Activated T-helper 1 cell treated with anti-CD3 and anti-CD28 coated beads, Interleukin-12 subunit alpha, Interleukin-12 subunit beta, Interleukin-2, Interleukin-4 antibody, amounts not matched to agents 30 ng/mL and 10 ng/mL and 1 ng/mL, durations not matched to agents 14 hours and 24 hours and 36 hours (primary cell): Measurements from ENCODE around the gene SFMBT2. TPM values are rescaled to one million over a fixed set of nuclear protein-coding genes. Genes with fewer than 3 reads are reported as not detected.
"Not testable (repeated sequence)": the region's sequence is repeated elsewhere in the genome, so short reads cannot be mapped to it uniquely, and the experiment has no call there.

ENCODE experiments used
- DNase-seq: peaks from one replicate; pipeline ENCODE4 v3.0.0; 2021; ENCODE audit warnings: low spot score
- H3K27ac Mint-ChIP-seq: one replicate; pipeline ENCODE4 v1.8.0; 2021; ENCODE audit warnings: mild to moderate bottlenecking, mixed read lengths
- H3K27me3 Mint-ChIP-seq: one replicate; pipeline ENCODE4 v1.8.0; 2022; ENCODE audit warnings: mild to moderate bottlenecking, moderate library complexity, mixed read lengths; ENCODE audit not compliant: insufficient read depth
- H3K36me3 Mint-ChIP-seq: one replicate; pipeline ENCODE4 v1.8.0; 2021; ENCODE audit warnings: low read depth, mixed read lengths
- H3K4me1 Mint-ChIP-seq: one replicate; pipeline ENCODE4 v1.8.0; 2021; ENCODE audit warnings: low read depth, mixed read lengths
- H3K4me3 Mint-ChIP-seq: one replicate; pipeline ENCODE4 v1.8.0; 2021; ENCODE audit warnings: mild to moderate bottlenecking, moderate library complexity, mixed read lengths
- H3K9me3 Mint-ChIP-seq: one replicate; pipeline ENCODE4 v1.8.0; 2021; ENCODE audit warnings: mixed read lengths
- intact Hi-C: fragments of 100-400 bp; cut with micrococcal nuclease; formaldehyde crosslinking; loops from one replicate; pipeline ENCODE4 v1.15.1; 2024
- total RNA-seq: library from RNA; stranded (reverse); gene quantifications from 2 replicates; pipeline ENCODE4 v1.2.3, GENCODE V29; 2022

SFMBT2 gene
- total RNA-seq, 1 donor from 2014 or later: 39.1 TPM

DNA sequence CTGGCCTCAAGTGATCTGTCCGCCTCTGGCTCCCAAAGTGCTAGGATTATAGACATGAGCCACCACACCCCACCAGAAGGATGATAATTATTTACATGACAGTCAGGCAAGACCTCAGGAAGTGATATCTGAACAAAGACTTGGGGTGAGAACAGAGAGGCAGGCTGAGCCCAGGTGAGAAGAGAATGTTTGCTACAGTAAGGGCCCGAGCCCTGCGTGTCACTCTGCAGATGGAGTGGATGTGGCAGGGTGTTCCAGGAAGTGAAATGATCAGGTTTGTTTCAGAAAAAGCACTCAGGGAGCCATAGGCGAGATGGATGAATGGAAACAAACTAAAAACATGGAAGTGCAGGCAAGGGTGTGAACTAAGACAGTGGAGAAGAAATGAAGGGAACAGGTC, 22.2 kb downstream of the SFMBT2 start:
- peaks cover 48% of the 10 kb centered on the region for H3K4me1 Mint-ChIP-seq
- intact Hi-C loops: loop anchor here (2.0 kb wide), 1 partner anchor 20 kb away; no protein-coding TSS in a partner anchor
- no peaks in the 10 kb centered on the region for H3K9me3 Mint-ChIP-seq
- peak overlapping the region; percentile 66 for H3K4me3 Mint-ChIP-seq
- peak; percentile 19 for DNase-seq
- H3K36me3 Mint-ChIP-seq: peaks cover 15% of the 10 kb centered on the region
- peak overlapping the region; percentile 95 for H3K27ac Mint-ChIP-seq
- no peaks in the 10 kb centered on the region for H3K27me3 Mint-ChIP-seq

DNA sequence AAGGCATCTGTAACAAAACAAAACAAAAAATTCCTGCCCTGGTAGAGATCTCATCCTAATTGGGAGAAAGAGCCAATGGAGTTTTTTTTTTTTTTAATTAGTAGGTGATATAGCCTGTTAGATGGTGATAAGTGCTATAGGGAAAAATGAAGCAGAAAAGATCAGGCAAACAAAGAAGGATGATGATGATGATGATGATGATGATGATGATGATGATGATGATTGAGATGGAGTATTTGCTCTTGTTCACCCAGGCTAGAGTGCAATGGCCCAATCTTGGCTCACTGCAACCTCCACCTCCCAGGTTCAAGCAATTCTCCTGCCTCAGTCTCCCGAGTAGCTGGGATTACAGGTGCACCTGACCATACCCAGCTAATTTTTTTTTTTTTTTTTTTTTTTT, 22.7 kb downstream of the SFMBT2 start:
- peaks cover 15% of the 10 kb centered on the region for H3K36me3 Mint-ChIP-seq
- H3K4me3 Mint-ChIP-seq: peak overlapping the region; percentile 37
- intact Hi-C loops: loop anchor here (2.0 kb wide), 1 partner anchor 21 kb away; no protein-coding TSS in a partner anchor
- H3K27ac Mint-ChIP-seq: peak overlapping the region; percentile 67
- not testable (repeated sequence) for H3K27me3 Mint-ChIP-seq, H3K9me3 Mint-ChIP-seq, DNase-seq
- H3K4me1 Mint-ChIP-seq: peaks cover 53% of the 10 kb centered on the region

- Mint-ChIP-seq H3K4me1 (peaks cover 59% of the 10 kb centered on the region), H3K9me3 (no peaks in the 10 kb centered on the region), H3K27ac (no peak overlapping the region), H3K36me3 (peaks cover 28% of the 10 kb centered on the region), H3K27me3 (no peaks in the 10 kb centered on the region), H3K4me3 (no peak overlapping the region)
- intact Hi-C loops: no loop called here
- no peak for DNase-seq
Observed at GRCh38 chr10:7385114-7385513, 25.7 kb downstream of the SFMBT2 start.

- Mint-ChIP-seq H3K4me1 (peaks cover 56% of the 10 kb centered on the region), H3K4me3 (no peak overlapping the region), H3K27ac (peak overlapping the region; percentile 12), H3K9me3 (peaks cover 4% of the 10 kb centered on the region), H3K36me3 (peaks cover 40% of the 10 kb centered on the region), H3K27me3 (no peaks in the 10 kb centered on the region)
- no peak for DNase-seq
- intact Hi-C loops: no loop called here
Observed at GRCh38 chr10:7383442-7383841, 27.4 kb downstream of the SFMBT2 start.

- no peak overlapping the region for H3K27ac Mint-ChIP-seq
- peaks cover 46% of the 10 kb centered on the region for H3K4me1 Mint-ChIP-seq
- H3K4me3 Mint-ChIP-seq: no peak overlapping the region
- H3K9me3 Mint-ChIP-seq: peaks cover 4% of the 10 kb centered on the region
- peaks cover 1% of the 10 kb centered on the region for H3K27me3 Mint-ChIP-seq
- no peak for DNase-seq
- H3K36me3 Mint-ChIP-seq: peaks cover 56% of the 10 kb centered on the region
- intact Hi-C loops: no loop called here
Observed at GRCh38 chr10:7380704-7381241, 30.1 kb downstream of the SFMBT2 start.

GRCh38 chr10:7378602-7379403, 32.0 kb downstream of the SFMBT2 start:
- H3K36me3 Mint-ChIP-seq: peaks cover 59% of the 10 kb centered on the region
- H3K4me3 Mint-ChIP-seq: no peak overlapping the region
- H3K9me3 Mint-ChIP-seq: peaks cover 4% of the 10 kb centered on the region
- no peak for DNase-seq
- intact Hi-C loops: no loop called here
- peaks cover 1% of the 10 kb centered on the region for H3K27me3 Mint-ChIP-seq
- H3K27ac Mint-ChIP-seq: peak overlapping the region; percentile 75
- H3K4me1 Mint-ChIP-seq: peaks cover 57% of the 10 kb centered on the region

- no peak for DNase-seq
- H3K9me3 Mint-ChIP-seq: peaks cover 4% of the 10 kb centered on the region
- no peak overlapping the region for H3K4me3 Mint-ChIP-seq
- H3K27ac Mint-ChIP-seq: peak overlapping the region; percentile 90
- H3K36me3 Mint-ChIP-seq: peaks cover 69% of the 10 kb centered on the region
- peaks cover 51% of the 10 kb centered on the region for H3K4me1 Mint-ChIP-seq
- peaks cover 1% of the 10 kb centered on the region for H3K27me3 Mint-ChIP-seq
- intact Hi-C loops: no loop called here
Observed at GRCh38 chr10:7377614-7378248, 33.1 kb downstream of the SFMBT2 start.

DNA sequence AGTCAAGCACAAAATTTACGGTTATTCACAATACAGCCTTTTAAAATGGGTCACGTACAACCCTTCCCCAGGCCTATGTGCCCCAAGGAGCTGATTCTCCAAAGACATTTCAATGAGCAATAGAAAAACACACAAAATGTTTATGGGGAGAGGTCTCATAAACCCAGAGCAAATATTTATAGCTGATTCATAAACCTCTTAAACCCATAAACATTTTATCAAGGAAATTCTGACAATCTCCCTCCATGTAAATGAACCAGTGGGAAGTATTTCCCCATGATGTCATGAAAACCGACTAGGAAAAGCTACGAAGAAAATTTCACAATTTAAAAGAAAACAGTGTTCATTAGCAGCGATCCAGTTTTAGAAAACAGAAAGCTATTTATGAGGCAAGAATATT, 36.0 kb downstream of the SFMBT2 start:
- H3K4me3 Mint-ChIP-seq: no peak overlapping the region
- H3K4me1 Mint-ChIP-seq: peaks cover 33% of the 10 kb centered on the region
- no peak for DNase-seq
- peaks cover 68% of the 10 kb centered on the region for H3K36me3 Mint-ChIP-seq
- no peak overlapping the region for H3K27ac Mint-ChIP-seq
- peaks cover 1% of the 10 kb centered on the region for H3K27me3 Mint-ChIP-seq
- intact Hi-C loops: no loop called here
- peaks cover 4% of the 10 kb centered on the region for H3K9me3 Mint-ChIP-seq

GRCh38 chr10:7373039-7373438, 37.8 kb downstream of the SFMBT2 start:
- Mint-ChIP-seq H3K36me3 (peaks cover 63% of the 10 kb centered on the region), H3K4me3 (no peak overlapping the region), H3K27ac (no peak overlapping the region), H3K27me3 (peaks cover 1% of the 10 kb centered on the region), H3K9me3 (no peaks in the 10 kb centered on the region), H3K4me1 (peaks cover 22% of the 10 kb centered on the region)
- intact Hi-C loops: no loop called here
- no peak for DNase-seq

GRCh38 chr10:7372504-7372903, 38.3 kb downstream of the SFMBT2 start:
- Mint-ChIP-seq H3K27me3 (no peaks in the 10 kb centered on the region), H3K36me3 (peaks cover 58% of the 10 kb centered on the region), H3K4me1 (peaks cover 22% of the 10 kb centered on the region), H3K27ac (no peak overlapping the region), H3K4me3 (no peak overlapping the region), H3K9me3 (no peaks in the 10 kb centered on the region)
- no peak for DNase-seq
- intact Hi-C loops: no loop called here

DNA sequence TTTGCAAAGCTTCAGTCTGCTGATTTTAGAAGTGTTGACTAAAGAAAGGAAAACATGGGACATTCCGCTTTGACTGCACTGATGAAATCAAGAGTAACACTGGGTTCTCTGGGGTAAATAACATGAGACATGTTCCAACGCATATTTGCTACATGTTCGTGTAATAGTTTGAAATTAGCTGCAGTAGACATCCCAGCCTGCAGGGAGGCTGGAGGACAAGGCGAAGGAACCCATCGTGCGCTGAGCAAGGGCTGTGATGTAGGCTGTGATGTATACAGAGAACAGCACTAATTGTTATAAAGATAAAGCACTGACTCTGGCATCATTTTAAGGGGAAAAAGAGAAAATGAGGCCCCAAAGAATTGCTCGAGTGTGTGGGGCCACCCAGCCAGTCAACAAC, 40.3 kb downstream of the SFMBT2 start:
- H3K9me3 Mint-ChIP-seq: no peaks in the 10 kb centered on the region
- no peak for DNase-seq
- no peaks in the 10 kb centered on the region for H3K27me3 Mint-ChIP-seq
- peaks cover 14% of the 10 kb centered on the region for H3K4me1 Mint-ChIP-seq
- intact Hi-C loops: no loop called here
- no peak overlapping the region for H3K4me3 Mint-ChIP-seq
- peaks cover 58% of the 10 kb centered on the region for H3K36me3 Mint-ChIP-seq
- peak overlapping the region; percentile 53 for H3K27ac Mint-ChIP-seq

GRCh38 chr10:7365027-7365745, 45.6 kb downstream of the SFMBT2 start:
- no peaks in the 10 kb centered on the region for H3K9me3 Mint-ChIP-seq
- no peak overlapping the region for H3K27ac Mint-ChIP-seq
- intact Hi-C loops: no loop called here
- peaks cover 75% of the 10 kb centered on the region for H3K36me3 Mint-ChIP-seq
- H3K4me3 Mint-ChIP-seq: no peak overlapping the region
- H3K27me3 Mint-ChIP-seq: no peaks in the 10 kb centered on the region
- no peak for DNase-seq
- peaks cover 10% of the 10 kb centered on the region for H3K4me1 Mint-ChIP-seq

GRCh38 chr10:7364474-7364873, 46.4 kb downstream of the SFMBT2 start:
- Mint-ChIP-seq H3K27ac (peak overlapping the region; percentile 25), H3K4me1 (peaks cover 10% of the 10 kb centered on the region), H3K27me3 (no peaks in the 10 kb centered on the region), H3K9me3 (no peaks in the 10 kb centered on the region), H3K4me3 (no peak overlapping the region), H3K36me3 (peaks cover 78% of the 10 kb centered on the region)
- no peak for DNase-seq
- intact Hi-C loops: no loop called here
